ENCODE measurements around the gene PLXNA1. TPM values are rescaled to one million over a fixed set of nuclear protein-coding genes. Genes with fewer than 3 reads are reported as not detected.

Gene PLXNA1
- 1 to 10 TPM; 2.1 to 7.6 TPM for total RNA-seq

DNA sequence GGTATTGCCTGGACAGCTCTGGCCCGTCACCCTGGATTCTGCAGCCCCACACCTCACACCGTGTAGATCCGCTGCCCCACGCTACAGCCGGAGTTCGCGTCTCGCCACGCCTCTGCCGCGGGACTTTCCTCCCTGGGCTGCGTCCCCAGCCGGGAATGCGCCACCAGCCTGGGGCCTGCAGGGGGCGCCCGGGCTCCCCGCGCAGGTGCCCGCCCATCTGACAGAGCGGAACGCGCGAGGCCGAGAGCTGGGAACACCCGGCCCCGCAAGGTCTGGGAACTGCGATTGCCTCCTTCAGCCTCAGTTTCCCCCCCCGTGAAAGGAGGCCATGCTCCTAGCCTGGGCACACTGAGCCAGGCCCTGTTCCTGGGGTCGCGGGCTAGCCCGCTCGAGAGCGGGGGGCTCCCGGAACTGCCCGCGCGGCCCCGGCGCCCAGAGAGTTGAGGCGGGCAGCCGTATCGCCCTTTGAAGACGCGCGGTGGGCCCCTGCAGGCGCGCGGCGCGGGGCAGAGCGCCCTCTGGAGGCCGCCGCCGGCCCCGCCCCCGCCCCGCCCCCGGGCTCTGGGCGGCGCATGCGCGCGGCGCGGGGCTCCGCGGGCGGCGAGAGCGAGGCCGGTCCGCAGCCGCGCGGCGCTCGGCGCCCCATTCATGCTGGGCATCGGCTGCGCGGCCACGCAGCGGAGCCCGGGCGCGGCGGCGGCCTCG lies at the start of gene PLXNA1:
PLXNA1 (plus strand) TSS at position 645 of the 705 bp plus-strand sequence. CDS start 5,479 bp downstream, outside the sequence.
- Mint-ChIP-seq H3K9me3 (no peaks in the 10 kb centered on the region), H3K27ac (peak within 1 kb of the TSS; percentile 14 to 82), H3K36me3 (no peaks in the 10 kb centered on the region)
- DNase-seq (ENCODE audit: low spot score in 2 of 2) (peak; percentile 87 to 88), ATAC-seq (peak; percentile 70 to 82)

DNA sequence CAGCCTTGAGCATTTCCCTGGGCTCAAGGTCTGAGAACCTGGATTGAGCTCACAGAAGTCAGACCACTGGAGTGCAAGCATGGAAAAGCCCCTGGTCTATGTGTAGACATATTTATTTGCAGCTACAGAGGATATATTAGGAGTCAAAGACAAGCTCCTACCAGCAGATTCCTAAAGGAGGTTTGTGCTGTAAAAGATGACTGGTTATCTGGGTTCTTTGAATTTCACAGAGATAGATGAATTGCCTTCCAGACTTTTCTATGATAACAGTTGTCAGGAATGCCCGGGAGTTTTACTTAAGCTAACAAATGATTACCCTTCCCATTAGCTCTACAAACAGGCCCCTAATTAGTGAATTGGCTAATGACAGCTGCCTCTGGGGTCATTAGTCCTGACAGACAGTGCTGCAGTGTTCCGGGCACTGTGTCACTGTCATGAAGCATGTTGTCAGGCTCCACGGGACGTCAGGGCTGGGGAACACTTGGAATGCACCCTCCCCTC lies 48.8 kb upstream of the PLXNA1 start:
- Mint-ChIP-seq H3K9me3 (no peaks in the 10 kb centered on the region), H3K27ac (no peak overlapping the region), H3K36me3 (no peaks in the 10 kb centered on the region)
- ATAC-seq (no peak), DNase-seq (ENCODE audit: low spot score in 2 of 2) (no peak)

DNA sequence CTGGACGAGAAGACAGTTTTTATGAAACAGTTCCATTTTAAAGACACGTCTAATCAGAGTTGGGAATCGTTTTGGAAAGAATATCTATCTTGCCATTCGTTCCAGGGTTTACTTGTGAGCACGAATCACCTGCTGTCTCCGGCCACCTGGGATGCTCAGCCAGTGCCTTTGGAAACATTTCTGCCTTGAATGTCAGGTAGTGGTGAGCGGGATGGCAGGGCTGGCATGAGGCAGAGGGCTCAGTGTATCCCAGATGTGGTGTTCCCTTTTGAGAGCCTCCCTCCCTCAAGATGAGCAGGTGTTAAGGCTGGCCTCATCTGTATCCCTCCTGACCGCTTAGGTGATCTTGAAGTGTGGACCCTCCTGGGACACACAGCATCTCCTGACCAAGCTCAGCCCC lies 47.9 kb upstream of the PLXNA1 start:
- DNase-seq (ENCODE audit: low spot score in 2 of 2), result no peak
- Mint-ChIP-seq H3K9me3 (no peaks in the 10 kb centered on the region), H3K36me3 (no peaks in the 10 kb centered on the region), H3K27ac (no peak overlapping the region)
- no peak for ATAC-seq

DNA sequence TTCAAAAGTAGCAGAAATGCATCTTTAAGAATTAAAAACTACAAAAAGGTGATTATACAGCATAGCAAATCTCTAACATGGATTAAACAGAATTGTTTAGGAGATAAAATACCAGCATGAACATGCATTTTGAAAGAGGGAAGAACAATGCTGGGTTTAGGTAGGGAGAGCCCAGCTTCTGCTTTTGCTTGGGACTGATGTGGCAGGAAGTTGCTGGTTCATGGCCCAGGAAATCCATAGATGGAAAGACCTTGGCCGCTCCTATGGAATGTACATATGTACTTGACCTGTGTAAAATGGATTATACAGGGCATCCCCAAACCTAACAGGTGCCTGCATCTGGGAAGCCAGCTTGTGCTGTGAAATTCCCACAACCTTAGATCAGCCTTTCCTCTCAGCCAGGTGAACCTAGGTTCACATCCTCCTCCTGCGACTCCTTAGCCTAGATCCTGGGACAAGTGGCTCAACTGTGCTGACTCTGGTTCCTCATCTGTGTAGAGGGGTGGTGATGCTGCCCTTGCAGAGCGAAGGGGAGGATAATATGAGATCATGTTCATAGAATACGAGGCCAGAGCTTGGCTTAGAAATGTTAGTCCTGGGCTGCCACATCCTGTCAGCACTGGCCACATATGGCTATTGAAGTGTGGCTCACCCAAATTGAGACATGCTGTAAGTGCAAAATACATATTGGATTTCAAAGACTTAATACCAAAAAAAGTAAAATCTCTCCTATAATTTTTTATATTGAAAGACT lies 47.0 kb upstream of the PLXNA1 start:
- no peaks in the 10 kb centered on the region for H3K36me3 Mint-ChIP-seq

DNA sequence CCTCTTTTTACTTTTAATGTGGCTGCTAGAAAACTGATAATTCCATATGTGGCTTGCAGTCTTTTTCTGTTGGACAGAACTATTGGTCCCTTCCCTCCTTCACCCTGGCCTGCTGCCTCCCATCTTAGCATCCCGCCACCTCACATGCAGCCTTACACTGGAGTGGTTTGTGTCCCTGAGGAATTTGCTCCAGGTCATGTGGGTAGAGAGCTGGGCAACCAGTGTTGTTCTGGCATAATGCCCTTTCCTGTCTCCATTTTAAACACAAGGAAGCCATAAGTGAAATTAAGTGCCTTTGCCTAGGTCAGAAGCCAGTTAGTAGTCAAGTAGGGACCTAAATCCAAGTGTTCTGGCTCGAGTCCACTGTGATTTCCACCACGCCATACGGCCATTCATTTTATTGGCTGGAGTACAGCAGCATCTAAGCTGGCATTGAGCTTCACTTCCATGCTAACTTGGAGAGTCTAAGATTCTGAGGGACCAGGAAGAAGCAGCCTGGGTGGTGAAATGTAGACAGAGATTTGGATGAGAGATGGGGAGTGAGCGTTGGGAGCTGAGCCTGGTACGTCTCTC lies 46.0 kb upstream of the PLXNA1 start:
- Mint-ChIP-seq H3K36me3 (no peaks in the 10 kb centered on the region), H3K27ac (no peak overlapping the region), H3K9me3 (no peaks in the 10 kb centered on the region)
- ATAC-seq, result no peak
- DNase-seq (ENCODE audit: low spot score in 2 of 2), result no peak

More for the DNA sequence above, 47.0 kb upstream of the PLXNA1 start:
- no peak for DNase-seq (ENCODE audit: low spot score in 2 of 2)
- H3K9me3 Mint-ChIP-seq, result no peaks in the 10 kb centered on the region
- ATAC-seq, result no peak
- H3K27ac Mint-ChIP-seq, result peak overlapping the region in 1 of 2 donors; percentile 72

DNA sequence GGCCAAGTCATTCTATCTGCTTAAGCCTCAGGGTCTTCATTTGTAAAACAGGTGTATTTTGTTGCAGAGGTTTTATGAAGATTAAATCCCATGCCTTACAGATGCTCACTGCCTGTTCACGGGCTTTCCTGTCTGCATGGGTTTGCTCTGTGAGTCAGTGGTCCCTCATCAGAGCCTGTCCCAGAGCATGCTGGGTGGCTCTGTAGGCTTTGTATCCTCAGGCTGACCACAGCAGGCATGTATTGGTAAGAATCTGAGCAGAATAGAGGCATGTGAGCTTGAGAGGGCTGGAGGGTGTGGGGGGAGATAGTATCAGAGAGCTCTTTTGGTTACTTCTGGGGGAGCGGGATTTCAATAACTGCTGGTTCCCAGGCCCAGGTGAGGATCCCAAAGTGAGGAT lies 45.4 kb upstream of the PLXNA1 start:
- H3K36me3 Mint-ChIP-seq, result no peaks in the 10 kb centered on the region
- H3K9me3 Mint-ChIP-seq, result no peaks in the 10 kb centered on the region
- DNase-seq (ENCODE audit: low spot score in 2 of 2), result no peak
- no peak for ATAC-seq
- no peak overlapping the region for H3K27ac Mint-ChIP-seq

DNA sequence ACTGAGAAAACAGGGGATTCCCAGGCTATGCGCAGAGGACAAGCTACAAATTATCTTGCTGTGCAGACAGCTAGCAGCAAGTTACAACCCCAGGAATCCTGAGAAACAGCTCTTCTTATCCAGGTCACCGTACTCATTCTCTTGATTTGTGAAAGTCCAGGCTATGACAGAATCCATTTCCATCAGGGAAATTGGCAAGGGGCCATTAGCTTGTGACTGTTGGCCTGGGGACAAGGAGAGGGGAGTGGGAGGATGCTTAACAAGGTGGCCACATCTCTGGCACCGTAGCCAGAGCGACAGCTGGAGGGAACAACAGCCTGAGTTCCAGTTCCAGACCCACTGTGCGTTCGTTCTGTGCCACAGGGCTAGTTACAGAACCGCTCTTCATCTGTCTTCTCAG lies 44.9 kb upstream of the PLXNA1 start:
- H3K9me3 Mint-ChIP-seq, result no peaks in the 10 kb centered on the region
- DNase-seq (ENCODE audit: low spot score in 2 of 2), result no peak
- ATAC-seq, result no peak
- no peaks in the 10 kb centered on the region for H3K36me3 Mint-ChIP-seq
- H3K27ac Mint-ChIP-seq, result no peak overlapping the region

DNA sequence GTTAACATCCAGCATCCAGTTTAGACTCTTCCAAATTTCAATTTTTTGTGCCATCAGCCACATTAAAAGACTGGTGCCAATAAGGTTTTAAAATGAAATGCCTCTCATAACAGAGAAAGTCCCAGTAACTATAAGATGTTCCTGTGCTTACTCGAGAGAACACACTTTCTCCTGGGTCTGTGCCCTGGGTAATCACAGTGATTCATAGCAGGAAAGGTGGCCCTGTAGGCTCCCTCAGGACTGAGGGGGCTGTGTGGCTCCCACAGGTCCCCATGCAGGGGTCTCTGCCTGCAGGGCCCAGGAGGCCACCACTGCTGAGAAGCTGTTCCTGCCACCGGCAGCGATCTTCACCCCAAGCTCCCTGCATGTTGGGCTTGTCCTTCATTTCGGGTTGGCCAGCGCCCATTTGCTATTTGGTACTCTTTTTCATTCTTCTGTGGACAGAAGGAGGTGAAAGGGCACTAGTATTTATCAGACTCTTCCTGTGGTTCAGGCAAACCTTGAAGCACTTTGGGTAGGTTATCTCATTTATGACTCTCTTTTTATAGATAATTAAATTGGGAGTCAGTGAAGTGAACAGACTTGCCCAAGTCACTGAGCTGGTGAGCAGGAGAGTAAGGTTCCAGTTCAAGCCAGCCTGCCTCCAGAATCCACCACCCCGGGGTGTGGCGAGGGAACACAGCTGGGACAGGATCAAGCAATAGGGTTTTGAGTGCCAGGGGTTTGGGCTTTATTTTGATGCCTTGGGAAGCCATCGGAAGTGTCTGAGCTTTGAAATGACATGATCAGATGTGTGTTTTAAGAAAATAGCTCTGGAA lies 44.2 kb upstream of the PLXNA1 start:
- Mint-ChIP-seq H3K36me3 (no peaks in the 10 kb centered on the region), H3K27ac (peak overlapping the region in 1 of 2 donors; percentile 27), H3K9me3 (no peaks in the 10 kb centered on the region)
- ATAC-seq, result no peak
- DNase-seq (ENCODE audit: low spot score in 2 of 2), result no peak

DNA sequence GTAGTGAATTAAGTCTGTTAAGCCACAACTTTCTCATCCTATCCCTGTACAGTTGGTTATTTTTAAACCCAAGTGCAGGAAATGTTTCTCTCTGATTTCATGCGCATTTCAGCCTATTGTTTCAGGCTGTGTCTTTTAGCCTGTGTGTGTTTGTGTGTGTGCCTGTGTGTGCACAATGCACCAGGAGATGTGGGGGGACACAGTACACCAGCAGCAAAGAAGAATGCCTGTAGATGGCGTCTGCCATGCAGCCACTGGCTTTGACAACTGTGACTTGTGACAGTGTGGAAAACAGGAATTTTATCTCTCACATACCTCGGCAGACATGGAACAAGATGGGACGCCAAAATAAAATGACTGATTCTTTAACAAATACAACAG lies 43.6 kb upstream of the PLXNA1 start:
- Mint-ChIP-seq H3K27ac (peak overlapping the region in 1 of 2 donors; percentile 27), H3K9me3 (no peaks in the 10 kb centered on the region), H3K36me3 (no peaks in the 10 kb centered on the region)
- ATAC-seq (no peak), DNase-seq (ENCODE audit: low spot score in 2 of 2) (no peak)

DNA sequence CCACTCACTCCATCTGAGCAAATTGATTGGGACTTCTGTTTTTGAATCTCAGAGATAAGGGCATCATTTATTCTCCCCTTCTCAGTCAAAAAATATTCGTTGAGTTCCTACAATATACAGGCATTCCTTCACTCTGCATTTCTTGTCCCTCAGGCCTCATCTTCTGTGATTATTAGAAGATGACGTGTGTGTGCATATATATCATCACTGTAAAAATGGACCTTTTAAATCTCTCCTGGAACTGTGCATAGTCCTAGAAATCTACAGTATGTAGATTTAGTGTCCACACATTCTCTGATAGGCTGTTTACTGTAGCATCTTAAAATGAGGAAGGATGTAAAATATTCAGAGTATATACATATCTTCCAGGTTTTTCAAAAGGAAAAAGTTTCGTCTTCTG lies 43.2 kb upstream of the PLXNA1 start:
- Mint-ChIP-seq H3K27ac (no peak overlapping the region), H3K36me3 (no peaks in the 10 kb centered on the region)
- ATAC-seq, result no peak

DNA sequence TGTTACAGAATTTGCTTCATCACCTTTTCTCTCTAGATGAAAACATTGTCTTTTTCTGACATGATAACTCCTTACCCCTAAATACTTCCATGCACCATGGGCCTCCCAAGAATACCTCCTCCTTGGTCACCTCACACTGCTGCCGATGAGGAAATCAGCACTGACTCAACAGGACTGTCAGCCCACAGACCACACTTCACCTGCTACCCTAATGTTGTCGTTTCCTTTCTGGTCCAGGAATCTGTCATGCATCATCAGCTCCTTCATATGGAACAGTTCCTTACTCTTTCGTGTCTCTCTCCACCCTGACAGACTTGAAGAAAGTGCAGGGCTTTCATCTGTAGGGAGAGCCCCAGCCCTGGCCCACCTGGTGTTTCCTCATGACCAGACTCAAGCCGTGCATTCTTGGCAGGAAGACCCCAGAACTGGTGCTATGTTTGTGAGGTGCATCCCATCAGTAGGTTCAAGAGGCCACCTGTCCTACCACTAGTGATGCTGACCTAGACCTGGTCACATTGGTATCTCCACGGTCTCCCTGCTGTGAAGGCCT lies 41.1 kb upstream of the PLXNA1 start:
- ATAC-seq (no peak), DNase-seq (ENCODE audit: low spot score in 2 of 2) (no peak)
- Mint-ChIP-seq H3K9me3 (no peaks in the 10 kb centered on the region), H3K27ac (no peak overlapping the region), H3K36me3 (no peaks in the 10 kb centered on the region)

More for the DNA sequence above, 43.2 kb upstream of the PLXNA1 start:
- no peak for DNase-seq (ENCODE audit: low spot score in 2 of 2)
- no peaks in the 10 kb centered on the region for H3K9me3 Mint-ChIP-seq

DNA sequence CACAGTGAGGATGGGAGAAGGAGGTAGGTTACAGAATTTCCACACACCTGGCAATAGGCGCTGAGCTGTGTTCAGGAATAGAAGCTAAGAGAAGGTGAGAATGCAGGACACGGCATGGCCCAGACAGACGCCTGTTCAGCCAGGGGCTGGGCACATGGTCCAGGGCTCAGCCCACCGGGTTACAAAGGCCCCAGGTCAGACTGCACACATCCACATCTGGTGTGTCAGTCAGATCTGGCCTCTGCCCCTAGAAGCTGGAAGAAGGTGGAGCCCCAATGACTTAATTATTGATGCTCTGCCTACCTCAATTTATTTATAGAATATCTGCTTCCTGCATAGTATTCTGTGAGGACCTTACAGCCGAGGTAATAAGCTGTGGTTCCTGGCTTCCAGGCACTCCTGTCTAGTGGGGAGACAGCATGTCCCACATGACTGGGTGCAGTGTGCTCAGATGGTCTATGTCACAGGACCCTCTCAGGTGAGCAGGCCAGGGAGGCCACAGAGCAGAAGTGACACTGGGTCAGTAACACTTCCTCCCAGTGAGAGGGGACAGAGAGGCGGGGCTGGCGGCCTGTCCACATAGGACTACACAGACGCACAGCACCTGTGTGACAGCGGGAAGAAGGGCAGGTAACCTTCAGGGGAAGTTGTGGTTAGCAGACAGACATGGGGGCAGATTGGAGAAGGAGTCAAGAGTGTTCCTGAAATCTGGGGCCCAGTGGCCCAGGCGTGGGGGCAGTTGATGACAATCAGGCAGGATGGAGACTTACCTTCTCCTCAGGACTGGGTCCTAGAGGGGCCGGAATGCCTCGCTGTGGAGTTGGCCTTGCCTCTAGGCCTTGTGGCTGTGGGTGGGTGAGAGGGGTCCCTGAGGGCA lies 38.6 kb upstream of the PLXNA1 start:
- no peak for ATAC-seq
- H3K27ac Mint-ChIP-seq, result peak overlapping the region in 1 of 2 donors; percentile 55

DNA sequence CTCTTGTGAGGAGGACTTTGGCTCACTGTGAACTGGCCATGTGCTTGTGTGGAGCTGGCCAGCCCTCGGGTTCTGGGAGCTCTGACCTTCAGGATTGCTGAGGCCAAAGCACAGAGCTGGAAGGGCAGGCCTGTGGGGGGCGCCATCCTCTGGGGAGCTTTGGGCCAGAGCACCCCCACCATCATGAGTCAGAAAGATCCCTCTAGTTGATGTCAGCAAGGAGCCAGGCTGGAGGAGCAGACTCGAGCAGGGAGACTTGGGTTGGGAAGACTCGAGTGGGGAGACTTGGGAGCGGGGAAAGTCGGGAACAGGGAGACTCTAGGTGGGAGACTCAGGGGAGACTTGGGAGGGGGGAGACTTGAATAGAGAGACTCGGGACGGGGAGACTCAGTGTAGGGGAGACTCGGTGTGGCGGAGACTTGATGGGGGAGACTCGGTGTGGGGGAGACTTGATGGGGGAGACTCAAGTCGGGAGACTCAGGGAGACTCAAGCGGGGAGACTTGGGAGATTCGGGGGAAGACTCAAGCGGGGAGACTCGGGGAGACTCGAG lies 37.7 kb upstream of the PLXNA1 start:
- peak overlapping the region in 1 of 2 donors; percentile 5 for H3K27ac Mint-ChIP-seq
- H3K36me3 Mint-ChIP-seq, result no peaks in the 10 kb centered on the region
- DNase-seq (ENCODE audit: low spot score in 2 of 2), result no peak
- no peaks in the 10 kb centered on the region for H3K9me3 Mint-ChIP-seq
- ATAC-seq, result no peak

More for the DNA sequence above, 38.6 kb upstream of the PLXNA1 start:
- Mint-ChIP-seq H3K9me3 (no peaks in the 10 kb centered on the region), H3K36me3 (no peaks in the 10 kb centered on the region)
- DNase-seq (ENCODE audit: low spot score in 2 of 2), result no peak

DNA sequence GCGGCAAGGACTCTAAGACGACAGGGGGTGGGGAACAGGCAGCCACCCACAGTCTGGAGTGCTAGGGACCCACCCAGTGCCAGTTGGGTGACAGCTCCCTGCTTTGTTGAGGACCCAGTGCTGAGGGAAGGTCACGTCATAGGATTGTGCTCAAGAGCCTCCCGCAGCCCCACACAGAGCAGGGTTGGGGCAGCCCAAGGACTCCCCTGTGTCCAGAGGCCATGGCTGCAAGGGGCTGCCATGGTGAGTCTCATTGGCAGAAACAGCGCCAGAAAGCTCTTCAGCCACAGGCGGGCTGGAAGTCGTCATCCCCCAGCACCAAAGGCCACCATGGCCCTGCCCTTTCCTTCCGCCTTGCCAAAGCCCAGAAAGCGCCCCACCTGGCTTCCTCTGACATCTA lies 37.0 kb upstream of the PLXNA1 start:
- Mint-ChIP-seq H3K9me3 (no peaks in the 10 kb centered on the region), H3K27ac (no peak overlapping the region), H3K36me3 (no peaks in the 10 kb centered on the region)
- DNase-seq (ENCODE audit: low spot score in 2 of 2) (no peak), ATAC-seq (no peak)

DNA sequence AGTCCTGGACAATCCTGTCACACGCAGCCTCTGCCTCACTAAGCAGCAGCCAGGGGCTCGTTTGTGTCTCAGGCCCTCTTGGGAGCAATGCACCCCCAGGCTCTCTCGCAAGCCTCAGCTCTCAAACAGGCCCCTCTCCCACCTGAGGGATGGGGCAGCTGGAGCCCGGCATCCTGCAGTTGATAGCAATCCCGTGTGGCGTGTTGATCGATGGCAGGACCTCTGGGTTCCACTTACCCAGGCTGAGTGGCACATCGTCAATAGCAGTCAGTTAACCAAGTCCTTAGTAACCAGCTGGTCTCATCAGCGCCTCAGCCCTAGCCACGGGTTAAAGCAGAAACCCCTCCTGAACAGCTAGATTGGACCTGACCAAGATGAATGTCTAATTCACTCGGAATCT lies 36.5 kb upstream of the PLXNA1 start:
- ATAC-seq, result no peak
- no peaks in the 10 kb centered on the region for H3K9me3 Mint-ChIP-seq
- no peak for DNase-seq (ENCODE audit: low spot score in 2 of 2)
- no peak overlapping the region for H3K27ac Mint-ChIP-seq
- no peaks in the 10 kb centered on the region for H3K36me3 Mint-ChIP-seq

Data from activated naive CD4-positive, alpha-beta T cell treated with anti-CD3 and anti-CD28 coated beads, Interleukin-2, amount 50 U/mL, for 72 hours (primary cell).